ENCODE results near the gene PSMD5. TPM values are rescaled to one million over a fixed set of nuclear protein-coding genes. Genes with fewer than 3 reads are reported as not detected.
A peak's percentile ranks its signal among the peaks of the same experiment; 100 is the strongest.

Gene PSMD5
- total RNA-seq, 2 donors from 2014 or later = 37.2 to 51.5 TPM

- ATAC-seq = no peak
- no peaks in the 10 kb centered on the region for H3K9me3 ChIP-seq (ENCODE audit: control insufficient read depth, low read length, poor library complexity, severe bottlenecking)
- Mint-ChIP-seq H3K27ac (peak overlapping the region; percentile 82), H3K4me3 (no peak overlapping the region), H3K27me3 (no peaks in the 10 kb centered on the region), H3K4me1 (peaks cover 36% of the 10 kb centered on the region), H3K36me3 (ENCODE audit: low read depth) (peaks cover 7% of the 10 kb centered on the region)
- no peak for DNase-seq
These were observed 27.0 kb upstream of the PSMD5 start for GRCh38 chr9:120869726-120870125.

- peak overlapping the region; percentile 82 for H3K27ac Mint-ChIP-seq
- DNase-seq (no peak), ATAC-seq (no peak)
- no peaks in the 10 kb centered on the region for H3K9me3 ChIP-seq (ENCODE audit: control insufficient read depth, low read length, poor library complexity, severe bottlenecking)
- peaks cover 7% of the 10 kb centered on the region for H3K36me3 Mint-ChIP-seq (ENCODE audit: low read depth)
- H3K4me1 Mint-ChIP-seq = peaks cover 32% of the 10 kb centered on the region
- no peaks in the 10 kb centered on the region for H3K27me3 Mint-ChIP-seq
- peak overlapping the region; percentile 90 for H3K4me3 Mint-ChIP-seq
These were observed 26.6 kb upstream of the PSMD5 start for GRCh38 chr9:120869360-120869687.

GRCh38 chr9:120868676-120869359 is 26.1 kb upstream of the PSMD5 start:
- H3K36me3 Mint-ChIP-seq (ENCODE audit: low read depth) = peaks cover 5% of the 10 kb centered on the region
- H3K4me1 Mint-ChIP-seq = peaks cover 30% of the 10 kb centered on the region
- DNase-seq (peak; percentile 95 to 99 (median 98)), ATAC-seq (peak; percentile 90)
- no peaks in the 10 kb centered on the region for H3K9me3 ChIP-seq (ENCODE audit: control insufficient read depth, low read length, poor library complexity, severe bottlenecking)
- peak overlapping the region; percentile 82 for H3K27ac Mint-ChIP-seq
- H3K4me3 Mint-ChIP-seq = peak overlapping the region; percentile 90
- no peaks in the 10 kb centered on the region for H3K27me3 Mint-ChIP-seq

GRCh38 chr9:120868339-120868675 is 25.6 kb upstream of the PSMD5 start:
- Mint-ChIP-seq H3K4me1 (peaks cover 25% of the 10 kb centered on the region), H3K36me3 (ENCODE audit: low read depth) (peaks cover 3% of the 10 kb centered on the region), H3K4me3 (peak overlapping the region; percentile 90), H3K27me3 (no peaks in the 10 kb centered on the region), H3K27ac (no peak overlapping the region)
- no peak for DNase-seq
- peak; percentile 42 for ATAC-seq
- no peaks in the 10 kb centered on the region for H3K9me3 ChIP-seq (ENCODE audit: control insufficient read depth, low read length, poor library complexity, severe bottlenecking)

GRCh38 chr9:120867676-120868338 is 25.1 kb upstream of the PSMD5 start:
- no peak for ATAC-seq
- H3K27ac Mint-ChIP-seq = no peak overlapping the region

GRCh38 chr9:120866651-120867050 is 23.9 kb upstream of the PSMD5 start:
- DNase-seq = no peak
- Mint-ChIP-seq H3K4me1 (peaks cover 15% of the 10 kb centered on the region), H3K27me3 (no peaks in the 10 kb centered on the region), H3K36me3 (ENCODE audit: low read depth) (peaks cover 2% of the 10 kb centered on the region), H3K4me3 (no peak overlapping the region), H3K27ac (peak overlapping the region; percentile 16)
- no peaks in the 10 kb centered on the region for H3K9me3 ChIP-seq (ENCODE audit: control insufficient read depth, low read length, poor library complexity, severe bottlenecking)
- no peak for ATAC-seq

More at GRCh38 chr9:120867676-120868338, 25.1 kb upstream of the PSMD5 start:
- Mint-ChIP-seq H3K4me1 (peaks cover 20% of the 10 kb centered on the region), H3K4me3 (peak overlapping the region; percentile 90), H3K27me3 (no peaks in the 10 kb centered on the region), H3K36me3 (ENCODE audit: low read depth) (peaks cover 4% of the 10 kb centered on the region)
- no peak for DNase-seq
- H3K9me3 ChIP-seq (ENCODE audit: control insufficient read depth, low read length, poor library complexity, severe bottlenecking) = no peaks in the 10 kb centered on the region

GRCh38 chr9:120865809-120866208 is 23.1 kb upstream of the PSMD5 start:
- Mint-ChIP-seq H3K27me3 (no peaks in the 10 kb centered on the region), H3K27ac (no peak overlapping the region), H3K4me1 (peaks cover 15% of the 10 kb centered on the region), H3K36me3 (ENCODE audit: low read depth) (peaks cover 2% of the 10 kb centered on the region), H3K4me3 (no peak overlapping the region)
- DNase-seq (no peak), ATAC-seq (no peak)
- no peaks in the 10 kb centered on the region for H3K9me3 ChIP-seq (ENCODE audit: control insufficient read depth, low read length, poor library complexity, severe bottlenecking)

GRCh38 chr9:120865176-120865575 is 22.5 kb upstream of the PSMD5 start:
- H3K9me3 ChIP-seq (ENCODE audit: control insufficient read depth, low read length, poor library complexity, severe bottlenecking) = no peaks in the 10 kb centered on the region
- ATAC-seq (no peak), DNase-seq (no peak)
- H3K4me3 Mint-ChIP-seq = no peak overlapping the region
- peaks cover 18% of the 10 kb centered on the region for H3K4me1 Mint-ChIP-seq
- H3K27ac Mint-ChIP-seq = no peak overlapping the region
- H3K36me3 Mint-ChIP-seq (ENCODE audit: low read depth) = peaks cover 2% of the 10 kb centered on the region
- H3K27me3 Mint-ChIP-seq = no peaks in the 10 kb centered on the region

- H3K9me3 ChIP-seq (ENCODE audit: control insufficient read depth, low read length, poor library complexity, severe bottlenecking) = no peaks in the 10 kb centered on the region
- ATAC-seq (no peak), DNase-seq (no peak)
- no peak overlapping the region for H3K4me3 Mint-ChIP-seq
- peaks cover 18% of the 10 kb centered on the region for H3K4me1 Mint-ChIP-seq
- no peaks in the 10 kb centered on the region for H3K27me3 Mint-ChIP-seq
- peaks cover 2% of the 10 kb centered on the region for H3K36me3 Mint-ChIP-seq (ENCODE audit: low read depth)
- H3K27ac Mint-ChIP-seq = no peak overlapping the region
These were observed 22.0 kb upstream of the PSMD5 start for GRCh38 chr9:120864719-120865118.

- Mint-ChIP-seq H3K27ac (peak overlapping the region; percentile 51), H3K36me3 (ENCODE audit: low read depth) (peaks cover 2% of the 10 kb centered on the region), H3K27me3 (no peaks in the 10 kb centered on the region), H3K4me3 (no peak overlapping the region), H3K4me1 (peaks cover 15% of the 10 kb centered on the region)
- ATAC-seq (no peak), DNase-seq (no peak)
- no peaks in the 10 kb centered on the region for H3K9me3 ChIP-seq (ENCODE audit: control insufficient read depth, low read length, poor library complexity, severe bottlenecking)
These were observed 21.1 kb upstream of the PSMD5 start for GRCh38 chr9:120863833-120864232.

- no peak for DNase-seq
These were observed 19.7 kb upstream of the PSMD5 start for GRCh38 chr9:120862452-120862851.

GRCh38 chr9:120861935-120862334 is 19.2 kb upstream of the PSMD5 start:
- Mint-ChIP-seq H3K4me3 (no peak overlapping the region), H3K36me3 (ENCODE audit: low read depth) (peaks cover 2% of the 10 kb centered on the region), H3K27ac (peak overlapping the region; percentile 51), H3K4me1 (peaks cover 9% of the 10 kb centered on the region), H3K27me3 (no peaks in the 10 kb centered on the region)
- H3K9me3 ChIP-seq (ENCODE audit: control insufficient read depth, low read length, poor library complexity, severe bottlenecking) = no peaks in the 10 kb centered on the region
- DNase-seq = no peak
- ATAC-seq = no peak

More at GRCh38 chr9:120862452-120862851, 19.7 kb upstream of the PSMD5 start:
- peaks cover 2% of the 10 kb centered on the region for H3K36me3 Mint-ChIP-seq (ENCODE audit: low read depth)
- peaks cover 9% of the 10 kb centered on the region for H3K4me1 Mint-ChIP-seq
- H3K27ac Mint-ChIP-seq = peak overlapping the region; percentile 51
- H3K4me3 Mint-ChIP-seq = no peak overlapping the region
- no peak for ATAC-seq
- no peaks in the 10 kb centered on the region for H3K9me3 ChIP-seq (ENCODE audit: control insufficient read depth, low read length, poor library complexity, severe bottlenecking)
- H3K27me3 Mint-ChIP-seq = no peaks in the 10 kb centered on the region

- H3K9me3 ChIP-seq (ENCODE audit: control insufficient read depth, low read length, poor library complexity, severe bottlenecking) = no peaks in the 10 kb centered on the region
- H3K27me3 Mint-ChIP-seq = no peaks in the 10 kb centered on the region
- DNase-seq (no peak), ATAC-seq (no peak)
- peak overlapping the region; percentile 68 for H3K27ac Mint-ChIP-seq
- H3K4me3 Mint-ChIP-seq = no peak overlapping the region
- peaks cover 10% of the 10 kb centered on the region for H3K4me1 Mint-ChIP-seq
- peaks cover 2% of the 10 kb centered on the region for H3K36me3 Mint-ChIP-seq (ENCODE audit: low read depth)
These were observed 17.4 kb upstream of the PSMD5 start for GRCh38 chr9:120860083-120860482.

GRCh38 chr9:120859361-120859760 is 16.6 kb upstream of the PSMD5 start:
- ATAC-seq = no peak
- no peak for DNase-seq
- Mint-ChIP-seq H3K4me1 (peaks cover 12% of the 10 kb centered on the region), H3K27me3 (no peaks in the 10 kb centered on the region), H3K36me3 (ENCODE audit: low read depth) (peaks cover 2% of the 10 kb centered on the region), H3K4me3 (no peak overlapping the region), H3K27ac (peak overlapping the region; percentile 54)
- no peaks in the 10 kb centered on the region for H3K9me3 ChIP-seq (ENCODE audit: control insufficient read depth, low read length, poor library complexity, severe bottlenecking)
